Stimulated activated CD4-positive, alpha-beta T cell treated with anti-CD3 and anti-CD28 coated beads, Interleukin-2, amount 100 ng/mL, for 48 hours (primary cell): ENCODE data around the gene RCOR3.
"Not testable (repeated sequence)": the region's sequence is repeated elsewhere in the genome, so short reads cannot be mapped to it uniquely, and the experiment has no call there.

Experiments used
- DNase-seq, 2 donors: peaks; one replicate each; pipeline ENCODE4 v3.0.0-alpha.2; 2020

Gene RCOR3

DNA sequence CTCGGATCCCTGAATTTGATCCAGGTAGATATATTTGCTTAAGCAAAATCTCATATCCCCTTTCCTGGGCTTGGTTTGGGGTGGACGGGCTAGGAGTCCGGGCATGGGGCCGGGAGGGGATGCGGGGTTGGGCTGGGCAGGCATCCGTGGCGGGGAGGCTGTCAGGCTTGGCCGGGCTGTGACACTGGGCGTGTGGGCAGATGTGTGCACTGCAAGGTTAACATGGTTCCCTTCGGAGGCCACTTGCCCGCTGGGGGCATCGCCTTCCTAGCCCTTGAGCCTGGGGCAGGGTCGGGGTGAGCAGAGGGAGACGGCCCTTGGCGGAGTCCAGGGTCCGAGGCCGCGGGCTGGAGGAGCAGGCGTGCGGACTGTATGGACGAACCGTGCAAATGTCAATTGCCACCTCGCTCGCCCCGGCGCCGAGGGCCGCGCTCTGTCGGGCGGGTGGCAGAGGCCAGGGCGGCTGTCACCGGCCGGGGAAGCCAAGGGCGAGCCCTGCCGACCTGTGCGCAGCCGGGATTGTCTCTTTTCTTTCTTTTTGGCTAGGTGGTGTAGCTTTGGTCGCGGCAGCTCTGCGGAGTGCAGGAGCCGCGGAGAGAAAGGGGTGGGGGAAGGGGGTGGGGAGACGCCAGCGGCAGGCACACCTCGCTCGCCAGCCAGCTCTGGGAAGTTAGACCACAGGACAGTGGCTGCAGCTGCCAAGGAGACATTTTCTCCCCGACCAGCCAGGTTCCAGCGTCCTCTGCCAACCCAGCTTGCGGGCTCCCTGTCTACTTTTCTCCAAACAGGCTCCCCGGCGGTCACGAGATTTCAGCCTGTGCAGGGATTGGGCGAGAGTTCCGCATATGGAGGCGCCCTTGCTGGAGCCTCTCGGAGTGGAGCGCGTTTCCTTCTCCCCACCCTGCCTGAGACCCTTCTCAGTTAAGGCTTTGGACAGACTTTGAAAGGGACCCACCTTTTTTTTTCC, 1.3 kb downstream of the RCOR3 start:
- peak; percentile 56 to 58 for DNase-seq

- DNase-seq: no peak
These were observed 2.1 kb downstream of the RCOR3 start for GRCh38 chr1:211261229-211261628.

GRCh38 chr1:211263022-211263421, 3.9 kb downstream of the RCOR3 start:
- not testable (repeated sequence) for DNase-seq

GRCh38 chr1:211267204-211267857, 8.2 kb downstream of the RCOR3 start:
- no peak for DNase-seq

GRCh38 chr1:211279340-211279739, 20.2 kb downstream of the RCOR3 start:
- no peak for DNase-seq

GRCh38 chr1:211280910-211281309, 21.7 kb downstream of the RCOR3 start:
- DNase-seq: no peak

DNA sequence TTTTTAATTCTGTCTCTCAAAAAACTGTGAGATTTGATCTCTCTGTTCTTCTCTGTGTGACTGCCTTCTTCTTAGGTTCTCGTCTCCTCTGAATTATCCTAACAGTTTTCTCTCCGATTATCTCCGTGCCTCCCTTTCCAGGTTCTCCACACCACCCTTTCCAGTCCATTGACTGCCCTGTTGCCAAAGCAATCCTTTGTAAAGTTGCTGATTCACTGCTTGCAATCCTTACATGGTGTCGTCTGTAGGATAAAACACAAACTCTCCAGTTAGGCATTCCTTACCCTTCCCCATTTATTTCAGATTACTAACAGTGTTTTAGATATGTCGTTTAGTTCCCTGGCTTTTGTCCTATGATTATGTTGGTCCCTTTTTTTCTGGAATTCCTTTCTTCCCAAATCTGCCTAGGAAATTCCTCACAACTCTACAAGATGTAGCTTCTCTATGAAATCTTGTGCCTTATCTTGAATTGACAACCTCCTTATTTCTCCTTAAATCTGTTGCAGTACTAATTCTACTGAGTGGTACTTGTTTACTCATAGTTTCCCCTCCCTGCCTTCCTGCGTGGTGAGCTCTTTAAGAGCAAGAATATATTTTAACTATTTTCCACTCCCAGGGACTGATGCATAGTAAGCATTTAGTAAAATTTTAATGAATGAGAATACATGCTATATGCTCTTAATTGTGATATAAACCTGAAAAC, 22.3 kb downstream of the RCOR3 start:
- no peak for DNase-seq

DNA sequence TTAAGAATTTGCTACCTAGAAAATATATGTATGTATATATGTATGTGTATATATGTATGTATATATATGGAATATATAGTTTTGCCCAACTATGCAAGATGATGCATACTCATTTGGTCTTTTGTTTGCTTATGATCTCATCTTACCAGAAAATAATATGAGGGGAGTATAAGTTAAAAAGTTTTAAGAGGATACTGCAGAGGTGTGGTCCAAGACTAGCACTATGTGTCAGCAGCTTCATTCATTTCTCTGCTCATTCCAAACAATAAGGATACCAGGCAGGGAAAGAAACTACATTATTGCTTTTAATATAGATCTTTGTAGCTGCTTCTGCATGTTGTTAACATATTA, 22.8 kb downstream of the RCOR3 start:
- DNase-seq: no peak

GRCh38 chr1:211285196-211285595, 26.0 kb downstream of the RCOR3 start:
- no peak for DNase-seq

DNA sequence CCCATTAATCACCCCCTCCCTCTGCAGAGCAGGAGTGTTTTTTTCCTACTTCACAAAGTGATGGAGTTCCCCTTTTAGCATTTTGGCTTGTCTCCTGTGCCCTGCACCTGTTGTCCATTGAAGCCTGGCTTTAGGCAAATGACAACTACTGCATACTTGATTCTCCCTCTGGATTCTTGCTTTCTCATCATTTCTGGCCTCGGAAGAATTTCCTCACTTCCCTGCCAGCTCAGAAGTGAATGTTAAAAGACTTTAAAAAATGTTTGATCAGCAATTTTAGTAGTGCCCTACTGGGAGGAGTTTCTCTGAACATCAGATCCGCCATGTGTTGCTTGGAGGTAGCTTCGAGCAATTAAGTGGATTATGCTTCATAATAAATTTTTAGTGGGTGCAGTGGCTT, 28.1 kb downstream of the RCOR3 start:
- no peak for DNase-seq

GRCh38 chr1:211292411-211292810, 33.2 kb downstream of the RCOR3 start:
- DNase-seq: no peak

GRCh38 chr1:211296396-211296795, 37.2 kb downstream of the RCOR3 start:
- no peak for DNase-seq

DNA sequence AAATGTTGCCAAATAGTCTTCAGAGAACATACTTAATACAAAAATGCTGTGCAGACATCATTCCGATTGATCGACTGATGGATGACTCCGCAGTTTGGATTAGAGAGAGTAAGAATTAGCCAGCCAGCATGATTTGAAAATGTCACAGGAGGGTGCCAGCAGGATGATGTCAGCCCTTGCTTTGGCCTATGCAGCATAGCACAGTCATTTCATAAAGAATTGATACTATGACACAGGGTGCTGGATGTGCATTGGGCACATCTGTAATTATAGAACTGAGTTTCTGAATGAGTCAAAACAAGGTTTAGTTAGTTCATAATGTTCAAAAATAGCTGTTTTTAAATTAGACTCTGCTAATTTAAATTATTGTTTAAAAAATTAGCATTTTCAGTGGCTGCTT, 45.9 kb downstream of the RCOR3 start:
- DNase-seq: no peak

- DNase-seq: no peak
These were observed 50.5 kb downstream of the RCOR3 start for GRCh38 chr1:211309617-211310016.

GRCh38 chr1:211313392-211313791, 54.2 kb downstream of the RCOR3 start:
- no peak for DNase-seq

DNA sequence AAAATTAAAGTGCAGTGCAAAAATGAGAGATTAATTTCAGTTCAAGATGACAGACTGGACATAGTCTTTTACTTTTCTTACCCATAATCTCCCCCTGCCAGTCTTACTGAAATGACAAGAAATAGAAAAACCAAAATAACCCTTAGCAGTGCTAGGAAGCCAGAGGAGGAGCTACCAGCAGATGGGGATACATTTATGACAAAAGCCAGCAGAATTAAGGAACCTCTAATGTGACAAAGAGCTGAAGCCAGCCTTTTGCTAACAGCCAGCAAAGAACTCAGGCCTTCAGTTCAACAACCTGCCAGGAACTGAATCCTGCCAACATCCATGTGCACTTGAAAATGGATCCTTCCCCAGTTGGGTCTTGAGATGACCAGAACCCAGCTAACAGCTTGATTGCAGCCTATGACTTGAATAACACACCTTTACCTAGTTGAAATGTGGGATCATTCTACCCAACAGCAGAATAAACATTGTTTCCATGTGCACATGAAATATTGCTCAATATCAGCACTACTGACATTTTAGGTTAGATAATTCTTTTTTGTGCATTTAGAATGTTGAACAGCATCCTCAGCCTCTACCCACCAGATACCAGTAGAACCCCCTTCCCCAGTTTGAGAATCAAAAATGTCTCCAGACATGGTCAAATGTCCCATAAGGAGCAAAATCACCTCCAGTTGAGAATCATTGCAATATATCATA, 59.6 kb downstream of the RCOR3 start:
- DNase-seq: no peak

DNA sequence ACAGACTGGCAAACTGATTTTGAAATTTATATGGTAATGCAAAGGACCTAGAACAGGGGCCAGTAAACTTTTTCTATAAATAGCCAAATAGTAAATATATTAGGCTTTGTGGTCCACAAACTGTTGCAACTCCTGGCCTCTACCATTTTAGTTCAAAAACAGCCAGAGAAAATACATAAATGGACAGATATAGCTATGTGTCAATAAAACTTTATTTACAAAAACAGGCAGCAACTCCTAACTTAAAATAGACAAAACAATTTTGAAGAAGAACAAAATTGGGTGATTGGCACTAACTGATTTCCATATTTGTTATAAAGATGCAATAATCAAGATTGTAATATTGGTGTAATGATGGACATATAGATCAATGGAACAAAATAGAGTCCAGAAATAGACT, 60.7 kb downstream of the RCOR3 start:
- DNase-seq: no peak

DNA sequence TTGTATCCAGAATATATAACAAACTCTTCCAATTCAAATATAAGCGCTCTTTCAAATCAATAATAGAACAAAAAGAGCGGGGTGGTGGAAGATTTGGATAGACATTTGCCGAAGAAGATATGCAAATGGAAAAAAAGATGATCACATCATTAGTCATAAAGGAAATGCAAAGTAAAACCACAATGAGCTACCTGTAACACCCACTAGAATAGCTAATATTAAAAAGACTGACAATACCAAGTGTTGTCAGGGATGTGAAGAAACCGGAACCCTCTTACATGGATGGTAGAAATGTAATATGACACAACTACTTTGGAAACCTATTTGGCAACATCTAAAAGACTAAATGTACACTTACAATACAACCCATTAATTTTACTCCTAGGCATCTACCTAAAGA, 61.8 kb downstream of the RCOR3 start:
- DNase-seq: no peak

DNA sequence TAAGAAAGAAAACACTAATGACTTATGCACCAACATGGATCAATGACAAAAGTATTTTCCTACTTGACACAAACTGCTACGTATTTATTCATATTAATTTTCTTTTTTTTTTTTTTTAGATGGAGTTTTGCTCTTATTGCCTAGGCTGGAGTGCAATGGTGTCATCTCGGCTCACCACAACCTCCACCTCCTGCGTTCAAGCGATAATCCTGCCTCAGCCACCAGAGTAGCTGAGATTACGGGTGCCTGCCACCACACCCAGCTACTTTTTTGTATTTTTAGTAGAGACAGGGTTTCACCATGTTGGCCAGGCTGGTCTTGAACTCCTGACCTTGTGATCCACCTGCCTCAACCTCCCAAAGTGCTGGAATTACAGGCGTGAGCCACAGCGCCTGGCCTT, 62.5 kb downstream of the RCOR3 start:
- not testable (repeated sequence) for DNase-seq

DNA sequence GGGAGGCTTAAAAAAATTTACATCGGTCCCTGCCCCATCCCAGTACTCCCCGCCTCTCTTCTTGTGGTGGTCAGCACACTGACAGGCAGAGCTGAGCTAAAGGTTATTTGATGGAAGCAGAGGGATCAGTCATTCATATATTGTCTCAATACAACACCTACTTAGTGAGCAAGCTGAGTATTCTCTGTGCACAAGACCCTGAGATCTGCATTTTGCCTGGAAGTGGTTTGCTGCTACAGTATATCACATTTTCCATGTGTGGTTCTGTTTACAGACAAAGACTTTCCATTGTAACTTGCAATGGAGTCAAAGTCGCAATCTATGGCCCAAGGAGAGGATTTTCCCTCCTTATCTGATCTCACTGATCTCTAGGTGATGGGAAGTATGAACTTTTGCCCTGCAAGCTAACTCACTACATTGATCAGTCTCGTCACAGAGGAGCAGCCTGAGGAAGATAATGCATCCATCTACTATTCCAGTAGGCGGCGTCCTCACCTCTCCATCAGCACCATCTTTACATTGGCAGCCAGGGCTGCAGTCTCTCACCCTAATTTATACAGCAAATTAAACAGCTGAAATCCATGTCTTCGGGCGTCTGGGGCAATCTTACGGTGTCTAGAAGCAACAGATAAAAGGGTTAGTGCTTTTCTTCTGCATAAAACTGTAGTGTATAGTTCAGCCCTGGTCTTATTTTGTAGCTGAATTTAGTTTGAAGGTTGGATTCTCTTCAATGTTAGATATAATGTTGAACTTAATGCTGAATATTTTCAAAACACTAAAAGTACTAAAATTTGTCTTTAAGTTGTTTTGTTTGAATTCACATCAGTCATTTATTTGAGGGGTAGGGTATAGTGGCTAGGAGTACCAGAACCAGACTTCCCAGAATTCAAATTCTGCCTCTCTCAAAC, 64.2 kb downstream of the RCOR3 start:
- DNase-seq: peak; percentile 50 to 53

DNA sequence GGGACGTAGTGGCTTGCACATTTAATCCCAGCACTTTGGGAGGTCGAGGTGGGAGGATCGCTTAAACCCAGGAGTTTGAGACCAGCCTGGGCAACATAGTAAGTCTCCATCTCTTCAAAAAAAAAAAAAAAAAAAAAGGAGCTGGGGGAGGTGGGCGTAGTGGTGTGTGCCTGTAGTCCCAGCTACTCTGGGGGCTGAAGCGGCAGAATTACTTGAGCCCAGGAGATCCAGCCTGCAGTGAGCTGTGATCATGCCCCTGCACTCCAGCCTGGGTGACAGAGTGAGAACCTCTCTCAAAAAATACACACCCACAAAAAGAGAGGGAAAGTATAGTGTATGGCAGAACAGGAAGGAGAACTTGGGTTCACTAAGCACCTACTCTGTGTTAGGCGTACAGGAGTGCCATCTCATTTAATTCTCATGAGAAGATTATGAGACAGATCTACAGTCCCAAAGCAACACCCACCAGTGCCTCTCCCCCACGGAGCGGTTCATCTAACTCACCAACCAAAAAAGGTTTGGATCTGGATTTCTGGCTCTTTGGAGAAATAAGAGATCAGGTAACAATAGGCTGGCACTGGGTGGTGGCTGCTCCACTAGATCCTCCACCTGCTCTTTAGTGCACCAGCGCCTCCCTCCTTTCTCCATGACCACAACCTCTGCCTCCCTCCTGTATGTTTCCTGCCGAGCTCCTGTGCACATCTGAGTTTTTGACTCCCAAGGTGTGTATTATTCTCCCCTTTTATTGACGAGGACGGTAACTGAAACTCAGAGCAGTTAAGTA, 66.0 kb downstream of the RCOR3 start:
- DNase-seq: no peak
